Tibial nerve (tissue), 3 donors: Measurements from ENCODE around the gene ISYNA1.

Source experiments
- POLR2A ChIP-seq, 2 donors: fragments of 450-650 bp; IDR thresholded peaks; one replicate each; pipeline ENCODE4 v1.6.1; 2017; ENCODE audit warnings: antibody characterized with exemption in 2 of 2, mild to moderate bottlenecking in 2 of 2, moderate library complexity in 2 of 2
- TF ChIP-seq, protein P1 (sequence below), 5 experiments: fragments of 200-600 bp in 3 of 5; fragments of 450-650 bp in 2 of 5; sonication (generic) in 3 of 5; IDR thresholded peaks; one replicate each; pipeline ENCODE4 v1.5.1; 2016 to 2019; ENCODE audit warnings: antibody characterized with exemption in 5 of 5, mild to moderate bottlenecking in 3 of 5, moderate library complexity in 2 of 5

DNA sequence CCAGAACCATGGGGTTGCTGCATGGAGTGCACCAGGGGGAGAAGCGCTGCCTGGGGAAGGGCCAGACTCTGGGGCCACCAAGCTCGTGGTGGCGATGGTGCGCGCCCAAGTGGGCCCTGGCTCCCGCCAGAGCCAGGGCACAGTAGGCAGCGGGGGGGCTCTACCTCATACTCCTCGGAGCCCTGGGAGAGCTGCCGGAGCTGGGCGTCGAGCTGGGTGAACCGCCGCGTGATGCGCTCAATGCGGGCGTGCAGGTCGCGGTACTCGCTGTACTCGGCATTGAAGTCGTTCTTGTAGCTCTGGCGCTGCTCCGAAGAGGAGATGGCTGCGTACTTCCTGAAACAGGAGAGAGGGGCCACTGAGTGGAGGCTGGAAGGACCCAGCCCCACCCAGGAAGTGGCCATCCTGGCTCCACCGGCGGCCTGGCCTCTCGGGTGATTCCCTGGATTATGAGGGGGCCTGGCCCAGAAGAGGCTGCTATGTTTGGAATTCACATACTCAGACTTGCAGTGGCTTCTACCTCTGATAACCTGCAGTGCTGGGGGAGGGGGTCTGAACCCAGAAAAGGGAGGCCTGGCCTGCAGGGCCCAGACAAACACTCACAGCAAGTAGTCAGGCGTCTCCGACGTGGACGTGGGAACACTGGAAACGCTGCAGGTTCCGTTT lies 8.3 kb upstream of the ISYNA1 start:
- TF ChIP-seq, protein P1, sequence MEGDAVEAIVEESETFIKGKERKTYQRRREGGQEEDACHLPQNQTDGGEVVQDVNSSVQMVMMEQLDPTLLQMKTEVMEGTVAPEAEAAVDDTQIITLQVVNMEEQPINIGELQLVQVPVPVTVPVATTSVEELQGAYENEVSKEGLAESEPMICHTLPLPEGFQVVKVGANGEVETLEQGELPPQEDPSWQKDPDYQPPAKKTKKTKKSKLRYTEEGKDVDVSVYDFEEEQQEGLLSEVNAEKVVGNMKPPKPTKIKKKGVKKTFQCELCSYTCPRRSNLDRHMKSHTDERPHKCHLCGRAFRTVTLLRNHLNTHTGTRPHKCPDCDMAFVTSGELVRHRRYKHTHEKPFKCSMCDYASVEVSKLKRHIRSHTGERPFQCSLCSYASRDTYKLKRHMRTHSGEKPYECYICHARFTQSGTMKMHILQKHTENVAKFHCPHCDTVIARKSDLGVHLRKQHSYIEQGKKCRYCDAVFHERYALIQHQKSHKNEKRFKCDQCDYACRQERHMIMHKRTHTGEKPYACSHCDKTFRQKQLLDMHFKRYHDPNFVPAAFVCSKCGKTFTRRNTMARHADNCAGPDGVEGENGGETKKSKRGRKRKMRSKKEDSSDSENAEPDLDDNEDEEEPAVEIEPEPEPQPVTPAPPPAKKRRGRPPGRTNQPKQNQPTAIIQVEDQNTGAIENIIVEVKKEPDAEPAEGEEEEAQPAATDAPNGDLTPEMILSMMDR (IDR thresholded peaks at IDR 0.05), result no peak
- no peak for TF ChIP-seq POLR2A (IDR thresholded peaks at IDR 0.05)
